HG03095 (cell line): ENCODE measurements around the gene IL19.
"Not testable (repeated sequence)": the region's sequence is repeated elsewhere in the genome, so short reads cannot be mapped to it uniquely, and the experiment has no call there.

ENCODE experiments used
- ATAC-seq: cut with Tn5 transposase; IDR thresholded peaks from one replicate; pipeline ENCODE4 v1.9.1; 2021; ENCODE audit warnings: moderate library complexity; ENCODE audit not compliant: unreplicated experiment

IL19 gene

DNA sequence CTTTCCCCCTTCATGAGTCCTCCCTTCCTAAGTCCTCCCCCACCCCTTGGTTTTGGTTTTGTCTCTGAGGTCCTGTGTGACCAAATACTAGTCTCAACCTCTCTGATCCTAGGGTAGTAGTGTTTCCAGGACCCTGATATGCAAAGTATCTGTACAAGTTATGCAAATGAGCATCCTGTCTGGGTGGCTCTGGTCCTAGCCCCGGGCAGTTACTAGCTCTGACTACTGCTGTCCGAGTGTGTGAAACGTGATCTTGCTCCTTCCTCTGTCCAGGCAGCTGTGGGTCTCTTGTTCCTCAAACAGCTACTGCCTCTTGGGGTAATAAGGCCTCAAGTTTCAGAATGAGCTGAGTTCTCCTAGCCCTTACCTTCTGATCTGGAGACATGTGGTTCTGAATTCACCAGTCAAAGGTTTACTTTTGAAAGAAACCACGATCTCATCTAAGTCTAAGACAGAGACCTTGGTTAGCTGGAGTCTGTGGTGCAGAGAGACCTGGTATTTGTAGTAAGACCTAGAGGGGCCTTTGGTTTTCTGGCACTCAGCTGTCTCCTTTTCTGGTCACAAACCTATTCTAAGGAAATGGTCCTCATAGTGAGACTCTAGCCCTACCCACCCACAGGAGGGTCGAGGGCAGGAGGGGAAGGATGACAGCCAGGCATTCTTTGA lies 31.0 kb upstream of the IL19 start:
- peak; percentile 83 for ATAC-seq

DNA sequence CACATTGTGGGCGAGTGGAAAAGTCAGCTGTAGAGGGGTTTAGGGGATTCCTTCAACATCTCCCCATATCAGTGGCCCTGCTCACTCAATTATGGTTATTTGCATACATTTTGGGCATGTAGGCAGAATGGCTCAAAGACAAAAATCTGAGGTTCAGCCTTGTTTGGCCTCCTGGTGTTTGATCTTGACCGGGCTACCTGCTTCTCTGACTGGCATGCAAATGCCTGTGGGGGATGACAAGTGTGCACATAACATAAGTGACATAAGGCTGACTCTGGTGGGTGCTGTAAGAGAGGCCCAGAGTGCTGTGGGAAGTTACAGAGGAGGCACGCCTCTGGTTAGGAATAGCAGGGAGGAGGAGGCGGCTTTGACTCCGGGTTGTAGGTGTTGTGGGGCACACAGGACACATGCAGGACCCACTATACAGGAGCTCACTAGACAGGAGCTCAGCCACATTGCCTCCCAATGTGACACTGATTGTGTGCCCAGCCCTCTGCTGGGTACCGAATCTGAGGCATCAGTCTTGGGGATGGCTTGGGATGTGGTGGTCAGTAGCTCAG lies 29.4 kb upstream of the IL19 start:
- ATAC-seq, result no peak

DNA sequence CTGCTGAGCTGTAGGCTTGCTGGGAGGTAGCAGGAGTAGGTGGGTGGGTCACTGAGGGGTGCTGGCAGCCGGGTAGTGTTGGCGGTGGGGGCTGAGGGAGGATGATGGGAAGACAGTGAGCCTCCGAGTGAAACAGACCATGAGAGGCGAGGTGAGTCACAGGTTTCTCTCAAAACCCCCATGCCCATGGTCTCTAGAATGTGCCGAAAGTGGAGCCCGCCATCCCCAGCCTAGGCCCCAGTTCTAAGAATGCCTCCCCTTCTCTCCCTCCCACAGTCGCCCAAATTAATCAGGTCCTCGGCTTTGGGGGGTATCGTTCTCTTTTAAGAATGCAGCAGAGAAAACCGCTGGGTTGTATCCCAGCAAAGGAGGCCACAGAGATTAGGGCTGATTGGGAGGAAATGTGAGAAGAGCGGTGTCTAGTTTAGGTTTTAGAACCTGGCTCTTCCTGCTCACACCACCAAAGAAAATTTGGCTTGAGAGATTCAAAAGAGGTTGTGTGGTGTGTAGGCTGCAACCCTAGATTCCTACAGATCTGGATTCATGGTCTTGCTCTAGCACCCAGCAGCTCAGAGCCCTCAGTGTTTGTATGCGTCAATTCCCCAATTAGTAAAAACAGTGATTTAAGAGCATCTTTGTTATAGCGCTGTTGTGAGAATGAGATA lies 27.7 kb upstream of the IL19 start:
- no peak for ATAC-seq

DNA sequence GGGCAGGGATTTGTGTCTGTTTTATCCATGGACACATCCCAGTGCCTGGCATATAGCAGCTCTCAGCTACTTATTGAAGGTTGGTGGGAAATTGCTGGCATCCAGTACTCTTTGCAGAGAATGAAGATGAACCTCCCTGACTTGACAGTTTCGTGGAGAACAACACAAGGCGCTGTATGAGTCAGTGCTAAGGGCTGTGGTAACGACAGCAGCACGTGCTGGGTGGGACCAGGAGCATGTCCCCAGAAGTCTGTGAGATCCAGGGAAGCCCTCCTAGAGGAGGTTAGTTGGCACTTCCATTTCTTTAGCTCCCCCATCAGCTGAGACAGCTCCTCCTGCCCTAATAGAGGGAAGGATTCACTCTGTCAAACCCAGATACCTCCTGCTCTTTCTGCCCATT lies 25.9 kb upstream of the IL19 start:
- ATAC-seq, result no peak

DNA sequence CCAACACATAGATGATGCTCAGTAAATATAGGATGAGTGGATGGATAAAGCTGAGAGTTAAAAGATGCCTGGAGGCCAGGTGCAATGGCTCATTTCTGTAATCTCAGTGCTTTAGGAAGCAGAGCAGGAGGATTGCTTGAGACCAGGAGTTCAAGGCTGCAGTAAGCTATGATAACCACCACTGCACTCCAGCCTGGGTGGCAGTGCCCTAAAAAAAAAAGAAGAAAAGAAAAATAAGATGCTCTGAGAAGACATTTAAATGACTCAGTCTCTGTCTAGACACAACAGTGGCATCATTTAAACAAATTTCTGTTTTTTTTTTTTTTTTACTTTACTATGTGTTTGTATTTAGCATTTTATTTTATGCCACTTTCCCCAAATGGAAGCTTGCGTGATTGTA lies 25.3 kb upstream of the IL19 start:
- ATAC-seq, result no peak

DNA sequence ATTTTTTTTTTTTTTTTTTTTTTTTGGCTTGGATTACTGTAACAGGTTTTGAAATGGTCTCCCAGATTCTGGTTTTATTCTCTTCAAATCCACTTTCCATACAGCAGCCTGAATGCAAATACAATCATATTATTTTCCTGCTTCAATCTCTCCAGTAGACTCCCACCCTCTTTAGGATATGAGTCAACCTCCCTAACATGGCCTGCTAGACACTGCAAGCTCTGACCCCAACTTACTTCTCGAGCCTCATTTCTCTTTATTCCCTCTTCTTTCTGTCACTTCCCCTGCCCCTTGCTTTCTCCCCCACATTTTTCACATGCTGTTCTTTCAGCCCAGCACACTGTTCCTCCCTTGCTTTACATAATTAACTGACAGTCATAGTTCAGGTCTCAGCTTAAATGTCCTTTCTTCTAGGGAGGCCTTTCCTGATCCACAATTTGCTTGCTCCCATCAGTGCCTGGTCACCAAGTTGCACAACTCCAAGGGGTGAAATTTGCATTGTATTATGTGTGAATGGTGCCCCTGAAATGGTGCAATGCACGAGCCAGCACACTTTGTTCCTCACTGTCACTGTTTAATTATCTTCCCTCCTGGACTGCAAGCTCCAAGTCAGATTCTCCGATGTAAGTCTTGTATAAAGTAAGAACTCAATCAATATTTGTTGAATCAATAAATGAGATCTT lies 22.1 kb upstream of the IL19 start:
- ATAC-seq, result no peak

DNA sequence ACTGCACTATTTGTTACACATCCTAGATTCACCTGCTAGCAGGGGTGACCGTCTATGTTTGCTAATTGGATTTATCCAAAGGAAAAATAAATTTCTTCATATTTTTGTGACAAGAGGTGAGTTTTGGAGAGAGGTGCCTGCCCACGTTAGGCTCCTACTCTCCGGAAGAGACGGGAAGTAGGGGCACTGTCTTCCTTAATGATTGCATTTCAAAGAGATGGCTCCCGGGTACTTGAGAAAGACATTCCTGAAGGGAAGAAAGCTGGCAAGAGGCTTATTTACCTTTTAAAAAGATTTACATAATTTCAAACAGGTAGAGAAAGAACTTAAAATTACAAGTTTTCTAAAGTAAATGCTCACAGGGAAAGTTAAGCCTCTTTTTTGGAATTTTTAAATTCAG lies 18.7 kb upstream of the IL19 start:
- no peak for ATAC-seq

DNA sequence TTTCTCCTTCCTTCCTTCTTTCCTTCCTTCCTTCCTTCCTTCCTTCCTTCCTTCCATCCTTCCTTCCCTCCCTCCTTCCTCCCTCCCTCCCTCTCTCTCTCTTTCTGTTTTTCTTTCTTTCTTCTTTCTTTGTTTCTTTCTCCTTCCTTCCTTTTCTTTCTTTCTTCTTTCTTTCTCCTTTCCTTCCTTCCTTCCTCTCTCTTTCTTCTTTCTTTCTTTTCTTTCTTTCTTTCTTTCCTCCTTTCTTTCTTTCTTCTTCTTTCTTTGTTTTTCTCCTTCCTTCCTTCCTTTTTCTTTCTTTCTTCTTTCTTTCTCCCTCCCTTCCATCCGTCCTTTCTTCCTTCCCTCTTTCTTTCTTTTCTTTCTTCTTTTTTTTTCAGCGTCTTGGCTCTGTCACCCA lies 18.1 kb upstream of the IL19 start:
- no peak for ATAC-seq

DNA sequence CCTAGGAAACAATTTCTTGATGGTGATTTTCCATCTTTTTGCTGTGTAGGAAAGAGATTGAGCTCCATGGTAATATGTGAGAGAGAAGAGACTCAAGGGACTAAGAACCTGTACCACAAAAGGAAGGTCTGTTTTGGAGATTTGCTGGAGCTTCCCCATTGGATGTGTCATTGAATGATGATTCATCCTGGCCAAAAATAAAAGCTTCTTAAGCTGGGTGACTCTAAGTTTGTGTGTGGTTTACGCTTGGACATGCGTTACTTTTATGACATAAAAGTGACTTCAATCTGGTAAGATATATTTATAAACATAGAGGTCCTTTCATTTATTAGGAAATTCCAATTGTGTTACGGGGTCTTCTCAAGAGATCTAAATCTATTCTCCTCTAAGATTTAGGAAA lies 17.4 kb upstream of the IL19 start:
- no peak for ATAC-seq

DNA sequence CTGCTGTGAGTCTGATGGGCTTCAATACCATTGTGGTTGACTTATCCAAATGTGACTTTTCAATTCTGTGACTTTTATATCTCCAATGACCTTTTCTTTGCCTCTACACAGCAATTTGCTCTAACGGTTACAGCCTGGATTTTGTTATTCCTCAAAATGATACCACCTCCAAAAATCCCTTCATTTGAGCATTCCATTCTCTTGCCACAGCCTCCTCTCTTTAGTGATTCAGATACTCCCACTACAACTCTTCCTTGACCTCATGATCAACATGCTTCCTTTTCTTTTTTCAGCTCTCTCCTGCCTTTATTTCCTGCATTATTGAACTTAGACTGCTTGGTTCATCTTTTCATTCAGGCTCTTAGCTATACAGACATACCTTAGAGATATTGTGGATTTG lies 16.6 kb upstream of the IL19 start:
- ATAC-seq, result no peak

DNA sequence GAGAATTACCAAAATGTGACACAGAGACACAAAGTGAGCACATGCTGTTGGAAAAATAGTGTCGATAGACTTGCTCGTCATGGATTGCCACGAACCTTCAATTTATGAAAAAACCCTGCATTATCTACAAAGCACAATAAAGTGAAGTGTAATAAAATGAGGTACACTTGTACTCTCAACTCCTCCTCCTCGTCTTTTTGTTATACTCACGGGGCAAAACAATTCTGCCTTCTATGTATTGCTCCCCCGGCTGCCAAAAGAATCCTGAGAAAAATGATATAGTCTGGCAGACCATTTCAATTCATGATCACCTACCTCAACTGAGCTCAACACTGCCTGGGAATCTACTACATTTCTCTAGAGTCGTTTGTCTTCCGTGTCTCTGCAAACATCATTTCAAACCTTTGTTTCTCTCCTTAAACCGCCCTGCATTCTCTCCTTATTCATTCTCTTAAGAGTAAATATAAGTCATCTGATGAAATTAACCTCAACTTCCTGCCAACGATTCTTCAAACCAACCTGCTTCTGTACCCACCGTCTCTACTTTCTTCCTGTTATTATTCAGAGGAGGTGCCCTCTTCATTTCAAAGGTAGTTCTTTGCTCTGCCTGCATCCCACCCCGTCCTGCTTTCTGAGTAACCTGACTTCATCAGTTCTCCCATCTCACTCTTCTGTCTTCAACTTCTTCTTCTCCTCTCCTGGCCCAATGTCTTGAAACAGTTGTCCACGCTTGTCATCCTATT lies 12.9 kb upstream of the IL19 start:
- ATAC-seq, result no peak

DNA sequence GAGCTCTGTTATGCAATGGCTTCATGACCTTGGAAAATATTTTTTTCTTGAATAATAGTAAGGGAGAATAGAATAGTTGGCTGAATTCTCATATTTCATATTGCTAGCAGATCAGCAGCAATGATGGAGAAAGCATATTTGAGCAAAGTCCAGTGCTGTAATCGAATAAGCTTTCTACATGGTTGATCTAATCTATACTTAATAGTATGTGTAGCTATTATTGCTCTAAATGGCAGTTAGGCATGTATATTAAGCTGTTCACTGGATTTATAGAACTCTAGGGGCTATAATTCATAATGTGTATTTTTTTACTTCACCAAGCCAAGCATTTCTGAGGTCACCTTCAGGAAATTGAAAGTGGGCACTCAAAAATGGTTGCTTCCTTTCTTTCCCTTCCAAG lies 10.0 kb upstream of the IL19 start:
- no peak for ATAC-seq

DNA sequence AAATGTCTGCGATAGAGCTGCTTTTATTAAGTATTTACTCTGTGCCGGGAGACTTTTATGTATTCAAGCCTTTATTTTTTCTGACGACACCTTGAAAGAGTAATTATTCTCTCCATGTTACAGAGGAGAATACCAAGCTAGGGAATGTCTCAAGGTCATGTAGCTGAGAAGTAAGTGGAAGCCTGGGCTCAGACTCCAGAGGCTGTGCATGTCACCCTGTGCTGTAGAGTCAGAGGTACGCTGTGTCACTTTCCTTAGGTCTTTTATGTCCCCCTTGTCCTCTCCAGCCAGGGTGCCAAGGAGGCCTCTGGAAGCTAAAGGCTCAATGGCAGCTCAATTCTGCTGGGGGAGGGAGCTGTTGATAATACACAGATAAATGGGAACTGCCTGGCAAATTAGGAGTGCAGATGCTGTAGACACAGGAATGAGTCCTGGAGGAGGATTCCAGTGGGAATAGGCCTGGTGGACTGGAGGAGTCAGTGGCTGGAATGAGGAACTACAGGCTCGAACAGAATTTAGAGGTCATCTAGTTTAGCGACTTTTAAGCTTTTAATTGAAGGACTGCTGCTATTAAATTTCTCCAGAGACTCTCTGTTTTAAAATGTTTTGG lies 9.3 kb upstream of the IL19 start:
- no peak for ATAC-seq

DNA sequence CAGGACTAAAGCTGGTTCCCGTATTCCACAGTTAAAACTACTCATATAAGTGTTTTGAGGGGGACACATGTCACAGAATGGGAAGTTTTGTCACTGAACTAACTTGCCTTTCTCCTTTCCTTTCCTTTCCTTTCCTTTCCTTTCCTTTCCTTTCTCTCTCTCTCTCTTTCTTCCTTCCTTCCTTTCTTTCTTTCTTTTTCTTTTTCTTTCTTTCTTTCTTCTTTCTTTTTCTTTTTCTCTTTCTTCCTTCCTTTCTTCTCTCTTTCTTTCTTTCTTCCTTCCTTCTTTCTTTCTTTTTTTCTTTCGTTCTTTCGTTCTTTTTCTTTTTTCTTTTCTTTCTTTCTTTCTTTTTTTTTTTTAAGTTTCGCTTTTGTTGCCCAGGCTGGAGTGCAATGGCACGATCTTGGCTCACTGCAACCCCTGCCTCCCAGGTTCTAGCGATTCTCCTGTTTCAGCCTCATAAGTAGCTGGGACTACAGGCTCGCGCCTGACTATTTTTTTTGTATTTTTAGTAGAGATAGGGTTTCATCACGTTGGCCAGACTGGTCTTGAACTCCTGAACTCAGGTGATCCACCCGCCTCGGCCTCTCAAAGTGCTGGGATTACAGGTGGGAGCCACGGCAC lies 7.7 kb upstream of the IL19 start:
- not testable (repeated sequence) for ATAC-seq

DNA sequence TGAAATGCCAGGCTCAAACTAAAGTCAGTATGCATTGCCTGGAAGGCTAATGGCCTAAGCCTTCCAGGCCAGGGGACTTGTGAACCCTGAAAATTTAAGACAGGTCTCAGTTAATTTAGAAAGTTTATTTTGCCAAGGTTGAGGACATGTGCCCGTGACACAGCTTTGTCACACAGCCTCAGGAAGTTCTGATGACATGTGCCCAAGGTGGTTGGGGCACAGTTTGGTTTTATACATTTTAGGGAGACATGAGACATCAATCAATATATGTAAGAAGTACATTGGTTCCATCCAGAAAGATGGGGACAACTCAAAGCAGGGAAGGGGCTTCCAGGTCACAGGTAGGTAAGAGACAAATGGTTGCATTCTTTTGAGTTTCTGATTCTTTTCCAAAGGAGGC lies 4.8 kb upstream of the IL19 start:
- not testable (repeated sequence) for ATAC-seq

DNA sequence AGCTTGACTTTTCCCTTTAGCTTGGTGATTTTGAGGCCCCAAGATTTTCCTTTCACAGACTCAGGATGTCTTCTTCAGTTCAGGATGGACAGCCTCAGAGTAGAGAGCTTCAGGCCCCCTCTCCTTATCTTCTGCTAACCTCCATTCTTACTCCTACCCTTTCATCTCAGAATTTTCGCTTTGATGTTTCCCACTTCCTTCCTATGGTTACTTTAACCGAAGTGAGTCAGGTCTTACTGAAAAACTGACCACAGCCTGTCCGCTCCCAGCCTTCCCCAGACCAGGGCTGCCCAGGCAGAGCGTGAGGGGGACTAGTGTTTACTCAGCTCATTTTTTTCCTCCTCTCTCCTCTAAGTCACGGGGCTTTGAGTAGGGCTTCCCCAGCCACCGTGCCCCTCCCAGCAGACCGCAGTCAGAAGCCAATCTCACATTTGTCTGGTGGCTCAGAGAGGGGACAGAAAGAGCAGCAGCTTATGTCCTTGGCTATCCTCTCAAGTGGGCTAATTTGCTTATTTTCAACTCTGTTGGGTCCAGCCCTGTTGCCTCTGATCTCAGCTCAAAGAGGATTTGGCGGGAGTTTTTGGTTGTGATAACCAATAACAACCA lies 4.2 kb upstream of the IL19 start:
- peak; percentile 46 for ATAC-seq

DNA sequence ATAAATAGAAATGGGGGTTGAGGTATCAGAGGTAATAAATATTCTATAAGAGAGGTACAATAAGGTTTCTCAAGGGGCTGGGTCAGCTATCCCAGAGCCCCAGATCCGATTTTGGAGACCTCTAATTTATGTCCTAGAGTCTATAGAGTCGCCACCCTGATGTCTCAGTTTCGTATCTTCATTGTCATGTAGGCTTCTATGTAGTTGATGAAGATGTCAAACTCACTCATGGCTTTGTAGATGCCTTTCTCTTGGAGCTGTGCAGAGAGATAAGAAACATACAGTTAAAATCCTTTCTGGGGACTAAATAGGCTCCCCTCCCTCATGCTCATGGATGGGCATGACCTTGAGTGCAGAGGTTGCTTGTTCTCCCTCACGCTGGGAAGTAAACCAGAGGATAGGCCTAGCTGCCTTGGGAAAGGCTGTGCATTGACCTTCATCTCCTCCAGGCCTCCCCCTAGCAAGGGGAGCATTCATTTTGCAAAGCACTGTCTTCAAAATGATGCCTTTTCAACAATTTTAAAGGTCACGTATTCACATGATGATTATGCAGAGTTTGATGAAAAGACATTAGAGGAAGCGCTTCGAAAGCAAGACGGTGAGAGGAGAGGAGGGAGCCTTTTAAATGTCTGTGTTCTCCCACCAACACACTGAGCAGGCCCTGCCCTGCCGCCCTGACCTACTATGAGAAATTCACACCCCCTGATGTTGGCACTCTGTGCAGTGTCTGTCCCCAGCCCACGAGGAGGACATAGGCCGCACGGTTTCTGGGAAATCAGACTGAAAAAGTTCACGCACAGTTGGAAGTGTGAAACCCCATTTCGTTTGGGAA lies 1.9 kb upstream of the IL19 start:
- no peak for ATAC-seq

DNA sequence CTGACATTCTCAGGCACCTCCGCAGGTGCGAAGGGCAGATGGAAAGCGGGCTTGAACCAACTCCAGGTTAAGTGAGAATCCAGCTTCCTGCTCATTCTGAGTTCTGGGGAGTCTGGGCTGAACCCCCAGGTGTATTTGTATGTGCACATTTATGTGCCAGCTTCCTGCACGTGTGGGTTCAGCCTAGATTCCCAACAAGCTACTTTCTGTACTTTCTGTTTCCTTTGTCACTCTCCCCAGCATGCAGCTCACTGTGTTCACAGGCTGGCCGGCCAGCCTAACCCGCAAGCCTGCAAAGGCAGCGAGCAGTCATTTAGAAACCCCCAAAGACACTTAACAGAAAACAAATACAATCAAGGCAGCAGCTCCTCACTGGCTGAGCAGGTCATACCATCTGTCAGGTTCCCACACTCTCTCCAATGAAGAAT lies 1.3 kb upstream of the IL19 start:
- peak; percentile 58 for ATAC-seq

DNA sequence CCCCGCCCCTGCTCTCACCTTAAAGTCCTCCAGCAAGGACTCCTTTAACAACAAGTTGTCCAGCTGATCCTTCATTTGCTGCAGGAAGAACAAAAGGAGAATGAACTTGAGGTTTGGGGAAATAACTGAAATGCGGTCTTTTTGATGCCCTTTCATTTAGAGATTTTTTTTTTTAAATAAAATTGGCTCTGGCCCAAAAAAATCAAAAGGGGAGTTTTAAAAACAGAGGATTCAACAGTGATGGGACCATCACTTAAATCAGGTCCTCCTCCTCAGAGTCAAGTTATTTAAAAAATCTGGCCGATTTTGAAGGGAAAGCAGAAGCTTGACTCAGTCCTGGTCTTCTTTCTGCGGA lies 742 bp downstream of the IL19 start:
- no peak for ATAC-seq
